Measurements from ENCODE around the gene WNT2.

WNT2 gene

GRCh38 chr7:117322741-117323304 is at the start of gene WNT2:
Gene WNT2, minus strand, starts transcription at chr7:117323058. Its CDS starts 69 bp downstream, at chr7:117322989.
- DNase-seq, result no peak

GRCh38 chr7:117372073-117372472 is 49.2 kb upstream of the WNT2 start:
- DNase-seq, result no peak

GRCh38 chr7:117364339-117365080 is 41.7 kb upstream of the WNT2 start:
- no peak for DNase-seq

GRCh38 chr7:117362294-117362888 is 39.5 kb upstream of the WNT2 start:
- DNase-seq, result no peak

GRCh38 chr7:117350027-117350426 is 27.2 kb upstream of the WNT2 start:
- peak in 12 of 51 donors; percentile 1 to 63 (median 12) for DNase-seq

- peak in 2 of 51 donors; percentile 12 to 51 for DNase-seq
These were observed 26.7 kb upstream of the WNT2 start for GRCh38 chr7:117349570-117349969.

GRCh38 chr7:117347962-117348672 is 25.3 kb upstream of the WNT2 start:
- no peak for DNase-seq

- DNase-seq, result no peak
These were observed 24.6 kb upstream of the WNT2 start for GRCh38 chr7:117347480-117347879.

- no peak for DNase-seq
These were observed 23.3 kb upstream of the WNT2 start for GRCh38 chr7:117346161-117346560.

GRCh38 chr7:117338020-117338419 is 15.2 kb upstream of the WNT2 start:
- no peak for DNase-seq

- no peak for DNase-seq
These were observed 10.3 kb upstream of the WNT2 start for GRCh38 chr7:117333168-117333567.

GRCh38 chr7:117332031-117332430 is 9.2 kb upstream of the WNT2 start:
- no peak for DNase-seq

GRCh38 chr7:117325836-117326235 is 3.0 kb upstream of the WNT2 start:
- no peak for DNase-seq

GRCh38 chr7:117324960-117325359 is 2.1 kb upstream of the WNT2 start:
- no peak for DNase-seq

- peak in 5 of 51 donors; percentile 12 to 30 (median 15) for DNase-seq
These were observed 1.2 kb upstream of the WNT2 start for GRCh38 chr7:117323851-117324711.

GRCh38 chr7:117323305-117323850 is 520 bp upstream of the WNT2 start:
- no peak for DNase-seq

GRCh38 chr7:117320523-117320922 is 2.3 kb downstream of the WNT2 start:
- DNase-seq, result no peak

GRCh38 chr7:117319181-117319580 is 3.7 kb downstream of the WNT2 start:
- DNase-seq, result no peak

GRCh38 chr7:117313582-117313981 is 9.3 kb downstream of the WNT2 start:
- DNase-seq, result no peak

- DNase-seq, result no peak
These were observed 10.0 kb downstream of the WNT2 start for GRCh38 chr7:117312593-117313580.

All from hypothalamus (tissue), 51 donors.